GM19467 (cell line): ENCODE measurements around the gene TMEM238.

Source experiments
- ATAC-seq: cut with Tn5 transposase; IDR thresholded peaks from one replicate; pipeline ENCODE4 v1.9.1; 2021; ENCODE audit warnings: mild to moderate bottlenecking, moderate library complexity; ENCODE audit not compliant: unreplicated experiment

Gene TMEM238

GRCh38 chr19:55360902-55361301, 23.2 kb downstream of the TMEM238 start:
- ATAC-seq, result no peak

GRCh38 chr19:55358943-55359908, 24.9 kb downstream of the TMEM238 start:
- ATAC-seq, result no peak

- ATAC-seq, result no peak
Measured at GRCh38 chr19:55358493-55358892, 25.6 kb downstream of the TMEM238 start.

GRCh38 chr19:55355213-55355821, 28.8 kb downstream of the TMEM238 start:
- ATAC-seq, result no peak

- ATAC-seq, result no peak
Measured at GRCh38 chr19:55354698-55355212, 29.3 kb downstream of the TMEM238 start, which contains the start of gene COX6B2. Gene COX6B2, minus strand, starts transcription at chr19:55354719. Its CDS starts 198 bp downstream, at chr19:55354521.

- no peak for ATAC-seq
Measured at GRCh38 chr19:55353803-55354697, 30.0 kb downstream of the TMEM238 start.

GRCh38 chr19:55353356-55353802, 30.7 kb downstream of the TMEM238 start:
- no peak for ATAC-seq

- no peak for ATAC-seq
Measured at GRCh38 chr19:55352549-55353145, 31.4 kb downstream of the TMEM238 start.

GRCh38 chr19:55352040-55352439, 32.1 kb downstream of the TMEM238 start:
- no peak for ATAC-seq

GRCh38 chr19:55350620-55351315, 33.3 kb downstream of the TMEM238 start:
- no peak for ATAC-seq

- ATAC-seq, result no peak
Measured at GRCh38 chr19:55348317-55349034, 35.6 kb downstream of the TMEM238 start.

- ATAC-seq, result no peak
Measured at GRCh38 chr19:55347442-55348009, 36.6 kb downstream of the TMEM238 start.

- ATAC-seq, result no peak
Measured at GRCh38 chr19:55346725-55347441, 37.2 kb downstream of the TMEM238 start.

- ATAC-seq, result no peak
Measured at GRCh38 chr19:55345818-55346724, 38.0 kb downstream of the TMEM238 start.

GRCh38 chr19:55345101-55345817, 38.8 kb downstream of the TMEM238 start:
- ATAC-seq, result no peak

GRCh38 chr19:55344444-55344843, 39.6 kb downstream of the TMEM238 start:
- no peak for ATAC-seq
